A549 (cell line): ENCODE results near the gene IFNB1.

Source experiments
- CTCF ChIP-seq: fragments of >200 bp; sonication (Bioruptor Twin); formaldehyde crosslinking; IDR thresholded peaks from 3 replicates; pipeline ENCODE4 v1.5.1; 2016
- EP300 ChIP-seq, 2 experiments: fragments of >200 bp; sonication (Bioruptor Twin); formaldehyde crosslinking; IDR thresholded peaks; 2 replicates in 1 of 2; 3 replicates in 1 of 2; pipeline ENCODE4 v1.6.1; 2016 to 2017
- MAX ChIP-seq: IDR thresholded peaks from 2 replicates; pipeline ENCODE4 v1.6.1; 2012
- PBX3 ChIP-seq: IDR thresholded peaks from 2 replicates; pipeline ENCODE4 v1.6.1; 2012
- POLR2A ChIP-seq: IDR thresholded peaks from 2 replicates; pipeline ENCODE4 v1.6.1; 2012; ENCODE audit warnings: mild to moderate bottlenecking, low read length
- RAD21 ChIP-seq, 2 experiments: fragments of >200 bp in 1 of 2; sonication (Bioruptor Twin) in 1 of 2; formaldehyde crosslinking in 1 of 2; IDR thresholded peaks in 1 of 2; conservative IDR thresholded peaks in 1 of 2; 2 replicates in 1 of 2; 3 replicates in 1 of 2; pipeline ENCODE4 v1.6.1; 2012 to 2018; ENCODE audit warnings: inconsistent platforms in 1 of 2
- RFX5 ChIP-seq: fragments of 450-650 bp; IDR thresholded peaks from 2 replicates; pipeline ENCODE4 v1.7.1; 2014; ENCODE audit warnings: antibody characterized with exemption, mild to moderate bottlenecking, moderate library complexity
- ZNF302 ChIP-seq: fragments of 250-450 bp; sonication (Bioruptor Pico); IDR thresholded peaks from 2 replicates; pipeline ENCODE4 v1.9.0; 2021; ENCODE audit warnings: inconsistent platforms, mild to moderate bottlenecking, moderate library complexity

- TF ChIP-seq RAD21 (conservative IDR thresholded peaks at IDR 0.05 in 1 of 2, IDR thresholded peaks at IDR 0.05 in 1 of 2) = no peak
- no peak for TF ChIP-seq CTCF
- no peak for TF ChIP-seq PBX3
- TF ChIP-seq ZNF302 (CRISPR knock-in tag) = no peak
- no peak for TF ChIP-seq RFX5
- no peak for TF ChIP-seq EP300 (IDR thresholded peaks at IDR 0.05)
- TF ChIP-seq MAX = no peak
- no peak for TF ChIP-seq POLR2A
Observed at GRCh38 chr9:21095561-21095960, 17.8 kb upstream of the IFNB1 start.
